GM18499 (cell line): ENCODE measurements around the gene G3BP2.

ENCODE experiments used
- ATAC-seq: cut with Tn5 transposase; IDR thresholded peaks from one replicate; pipeline ENCODE4 v1.9.1; 2021; ENCODE audit warnings: moderate number of reproducible peaks; ENCODE audit not compliant: insufficient read depth, unreplicated experiment

The G3BP2 gene

DNA sequence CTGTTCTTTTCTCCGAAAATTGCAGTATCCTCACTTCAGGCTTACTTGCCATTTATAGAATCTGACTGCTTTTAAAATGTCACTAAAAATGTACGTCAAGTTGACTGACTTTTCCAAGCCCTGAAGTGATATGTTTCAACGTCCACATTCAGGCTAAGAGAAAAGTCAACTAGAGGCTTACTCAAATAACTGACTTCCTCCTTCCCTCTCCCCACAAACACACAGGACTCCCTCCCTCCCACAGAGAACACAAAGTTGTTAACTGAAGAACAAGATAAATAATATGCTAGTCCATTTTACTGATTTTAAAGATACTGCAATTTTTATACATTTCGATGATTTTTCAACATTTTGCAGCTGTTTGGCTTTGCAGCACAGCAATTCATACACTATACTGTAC is 29.1 kb downstream of the G3BP2 start:
- ATAC-seq, result no peak

DNA sequence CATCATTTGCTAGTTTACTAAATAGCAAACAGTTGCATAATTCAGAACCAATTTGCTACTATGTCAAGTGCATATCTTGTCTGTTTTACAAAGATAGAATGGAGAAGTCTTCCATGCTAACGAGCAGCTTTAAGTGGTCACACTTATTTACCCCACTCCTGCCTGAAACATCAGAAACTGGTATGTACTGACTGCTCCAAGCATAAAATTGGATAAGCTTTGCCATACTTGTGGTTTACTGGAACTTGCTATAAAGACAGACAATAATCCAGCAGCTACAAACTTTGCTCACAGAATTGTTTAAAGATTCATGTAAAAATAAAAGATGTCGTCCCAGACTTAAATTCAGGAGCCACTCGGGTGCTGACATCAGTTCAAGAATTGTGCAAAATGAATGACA is 29.6 kb downstream of the G3BP2 start:
- ATAC-seq, result no peak

DNA sequence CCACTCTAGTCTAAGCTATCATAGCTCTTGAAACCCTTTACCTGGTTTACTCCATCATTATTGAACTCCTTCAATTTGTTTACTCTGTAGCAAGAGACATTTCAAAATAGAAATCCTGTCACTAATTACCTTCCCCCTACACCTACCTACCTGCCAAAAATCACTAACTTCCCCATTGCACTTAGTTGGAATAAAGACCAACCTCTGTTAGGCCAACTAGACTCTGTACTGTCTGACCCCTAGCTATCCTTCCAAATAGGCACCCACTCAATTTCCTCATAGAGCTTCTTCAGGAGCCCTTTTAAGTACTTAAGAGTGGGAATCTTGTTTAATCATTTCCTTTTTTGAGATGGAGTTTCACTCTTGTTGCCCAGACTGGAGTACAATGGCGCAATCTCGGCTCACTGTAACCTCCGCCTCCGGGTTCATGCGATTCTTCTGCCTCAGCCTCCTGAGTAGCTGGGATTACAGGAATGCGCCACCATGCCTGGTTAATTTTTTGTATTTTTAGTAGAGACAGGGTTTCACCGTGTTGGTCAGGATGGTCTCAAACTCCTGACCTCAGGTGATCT is 34.0 kb downstream of the G3BP2 start:
- ATAC-seq, result no peak

DNA sequence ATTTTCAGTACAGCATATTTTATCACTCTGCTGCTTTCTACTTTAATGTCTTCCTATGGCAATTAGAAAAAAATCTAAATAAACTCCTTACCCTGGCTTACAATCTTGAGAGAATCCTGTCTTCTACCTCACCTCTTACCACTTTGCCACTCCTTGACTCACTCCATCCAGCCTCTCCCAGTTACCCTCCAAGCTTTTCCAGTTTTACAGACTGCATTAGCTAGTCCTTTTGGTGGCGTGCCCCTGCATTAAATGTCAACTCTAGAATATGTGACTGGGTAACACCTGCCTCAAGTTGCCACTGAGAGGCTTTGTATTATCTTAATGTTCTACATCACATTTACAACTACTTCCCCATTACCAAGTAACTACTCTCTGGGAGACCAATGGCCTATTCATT is 35.4 kb downstream of the G3BP2 start:
- no peak for ATAC-seq

DNA sequence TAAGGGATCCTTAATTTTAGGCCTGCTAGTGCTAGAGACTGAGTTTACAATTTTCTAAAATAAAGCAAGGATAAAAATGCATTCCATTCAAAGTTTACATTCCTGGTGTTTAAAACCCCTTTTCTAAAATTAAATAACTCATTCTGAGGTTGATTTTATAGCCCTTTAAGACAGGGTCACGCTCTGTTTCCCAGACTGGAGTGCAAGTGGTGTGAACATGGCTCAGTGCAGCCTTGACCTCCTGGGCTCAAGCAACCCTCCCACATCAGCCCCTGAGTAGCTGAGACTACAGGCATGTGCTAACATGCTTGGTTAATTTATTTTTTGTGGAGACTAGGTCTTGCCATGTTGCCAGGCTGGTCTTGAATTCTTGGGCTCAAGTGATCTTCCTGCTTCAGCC is 36.0 kb downstream of the G3BP2 start:
- no peak for ATAC-seq

DNA sequence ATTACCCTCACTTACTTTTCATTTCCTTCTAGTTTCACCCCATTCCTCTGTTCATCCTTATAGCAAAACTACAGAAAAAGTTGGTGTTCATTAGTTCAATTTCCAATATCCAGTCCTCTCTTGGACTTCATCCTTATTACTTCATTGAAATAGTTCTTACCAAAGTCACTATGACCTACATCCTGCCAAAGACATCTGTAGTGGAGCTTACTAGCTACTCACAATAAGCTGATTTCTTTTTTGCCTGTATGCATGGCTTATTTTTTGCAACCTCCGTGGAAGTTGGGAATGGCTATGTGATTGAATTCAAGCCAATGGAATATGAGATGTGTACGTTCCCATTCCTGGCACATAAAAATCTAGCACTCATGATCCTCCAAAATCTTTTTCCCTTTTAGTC is 38.3 kb downstream of the G3BP2 start:
- ATAC-seq, result no peak

- no peak for ATAC-seq
These were observed 38.9 kb downstream of the G3BP2 start for GRCh38 chr4:75634281-75634680.

- no peak for ATAC-seq
These were observed 39.4 kb downstream of the G3BP2 start for GRCh38 chr4:75633846-75634245.

GRCh38 chr4:75630937-75631329 is 42.3 kb downstream of the G3BP2 start:
- ATAC-seq, result no peak

DNA sequence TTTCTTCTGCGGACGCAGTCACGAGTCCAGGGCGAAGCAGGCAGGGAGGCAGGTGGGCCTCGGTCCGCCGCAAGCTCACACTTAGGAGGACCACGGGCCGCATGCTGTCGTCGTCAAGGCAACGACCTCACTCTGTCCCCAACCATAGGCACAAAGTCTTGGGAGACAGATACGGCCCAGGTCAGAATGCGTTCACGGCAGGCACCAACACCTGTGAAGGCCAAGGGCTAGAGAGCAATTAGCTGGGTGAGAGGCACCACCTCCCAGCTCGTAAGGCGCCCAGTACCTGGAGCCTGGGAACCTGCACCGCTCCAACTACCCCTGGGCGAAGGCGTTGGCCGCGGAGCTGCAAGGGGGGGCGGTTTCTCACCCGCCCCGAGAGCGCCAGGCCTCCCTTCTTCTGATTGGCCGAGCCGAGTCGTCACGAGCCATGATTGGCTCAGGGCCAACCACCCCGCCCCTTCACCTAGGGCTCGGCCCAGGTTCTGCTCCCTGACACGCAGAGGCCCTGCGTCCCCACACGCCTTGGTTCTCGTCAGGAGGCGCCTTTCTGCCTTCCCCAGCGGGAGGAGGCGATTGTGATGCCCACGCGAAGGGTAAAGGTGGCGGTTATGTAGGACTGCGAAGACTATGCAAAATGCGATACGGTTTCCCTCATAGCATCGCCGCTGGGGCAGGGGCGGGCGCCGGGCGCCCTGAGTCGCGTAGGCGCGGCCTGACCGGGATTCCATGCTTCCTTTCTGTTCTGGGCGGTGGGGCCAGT is 42.9 kb downstream of the G3BP2 start, which contains the start of gene CDKL2:
CDKL2 (minus strand) TSS at position 355 of the 763 bp plus-strand sequence. CDS start 4,540 bp downstream, outside the sequence.
- peak; percentile 97 for ATAC-seq

DNA sequence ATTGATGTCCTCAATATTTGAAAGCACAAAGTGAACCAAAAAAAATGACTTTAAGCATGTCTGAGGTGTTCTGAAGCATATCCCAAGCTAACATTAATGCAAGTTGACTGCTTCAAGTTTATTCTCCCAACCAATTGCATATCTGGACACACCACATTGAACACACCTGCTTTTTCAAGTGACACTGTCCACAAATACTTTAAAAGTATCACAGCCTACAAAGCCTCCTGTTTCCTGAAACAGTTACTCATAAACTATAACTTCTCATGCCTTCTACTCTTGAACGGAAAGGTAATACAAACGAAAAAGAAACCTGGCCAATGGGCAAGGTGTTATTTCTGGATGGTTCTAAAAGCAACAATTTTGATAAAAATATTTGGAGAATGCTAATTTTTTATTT is 44.0 kb downstream of the G3BP2 start:
- ATAC-seq, result no peak

GRCh38 chr4:75623026-75623425 is 50.2 kb downstream of the G3BP2 start:
- ATAC-seq, result no peak

DNA sequence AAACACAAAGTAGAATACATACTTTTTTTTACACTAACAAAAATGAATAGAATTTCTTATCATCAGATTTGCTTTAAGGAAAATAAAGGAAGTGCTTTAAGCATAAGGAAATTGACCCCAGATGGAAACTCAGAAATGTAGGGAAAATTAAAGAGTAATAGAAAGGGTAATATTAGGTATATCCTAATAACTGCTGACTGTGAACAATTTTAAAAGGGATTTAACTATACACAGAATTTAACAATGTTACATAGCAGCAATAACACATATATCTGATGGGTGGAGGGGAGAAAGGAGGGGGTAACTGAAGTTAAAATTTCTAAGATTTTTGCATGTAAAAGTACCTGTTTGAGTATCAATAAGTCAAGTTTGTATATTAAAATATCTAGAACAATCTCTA is 51.5 kb downstream of the G3BP2 start:
- no peak for ATAC-seq

- no peak for ATAC-seq
These were observed 60.9 kb downstream of the G3BP2 start for GRCh38 chr4:75612306-75612705.

DNA sequence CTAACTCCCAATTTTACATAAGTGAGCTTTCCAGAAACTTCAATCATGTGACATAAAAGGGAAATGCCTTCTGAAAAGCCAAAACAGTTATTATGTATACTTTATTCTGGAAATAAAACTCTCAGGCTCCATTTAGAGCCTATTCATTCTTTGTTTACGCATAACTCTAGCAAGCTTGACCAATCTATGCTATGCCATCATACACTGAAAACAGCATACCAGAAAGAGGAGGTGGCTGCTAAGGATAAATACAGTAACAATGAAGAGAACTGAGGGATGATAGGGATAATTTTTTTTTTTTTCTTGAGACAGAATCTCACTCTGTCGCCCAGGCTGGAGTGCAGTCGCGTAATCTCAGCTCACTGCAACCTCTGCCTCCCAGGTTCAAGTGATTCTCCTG is 67.3 kb downstream of the G3BP2 start:
- no peak for ATAC-seq

- no peak for ATAC-seq
These were observed 73.6 kb downstream of the G3BP2 start for GRCh38 chr4:75599647-75600046.

DNA sequence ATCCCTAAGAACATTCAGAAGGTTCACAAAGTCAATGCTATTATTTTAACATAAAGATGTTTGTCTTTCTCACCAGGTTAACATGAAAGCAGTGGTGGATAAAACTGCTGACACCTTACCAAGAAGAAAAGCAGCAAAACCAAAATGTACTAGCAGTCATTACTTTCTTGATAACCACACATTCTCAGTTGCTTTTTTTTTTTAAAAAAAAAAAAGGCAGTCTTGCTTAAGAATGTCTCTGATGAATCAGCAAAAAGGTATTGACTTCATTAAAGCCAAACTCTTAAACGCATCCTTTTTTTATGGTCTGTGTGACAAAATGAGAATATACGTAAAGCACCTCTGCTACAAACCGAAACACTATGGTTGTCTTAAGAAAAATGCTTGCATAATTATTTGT is 74.8 kb downstream of the G3BP2 start:
- ATAC-seq, result no peak

- ATAC-seq, result no peak
These were observed 77.2 kb downstream of the G3BP2 start for GRCh38 chr4:75596061-75596460.

- no peak for ATAC-seq
These were observed 79.8 kb downstream of the G3BP2 start for GRCh38 chr4:75593393-75593792.
